Activated T-cell treated with anti-CD3 and anti-CD28 coated beads, Interleukin-2, amount 50 U/mL, for 4 hours (primary cell): ENCODE data around the gene NHSL2. TPM values are rescaled to one million over a fixed set of nuclear protein-coding genes. Genes with fewer than 3 reads are reported as not detected.

Source experiments
- ATAC-seq, 2 donors: fragments of 200-7000 bp; cut with Tn5 transposase; one replicate each; pipeline ENCODE4 v1.10.0; 2021
- DNase-seq: peaks from one replicate; pipeline ENCODE4 v3.0.0-alpha.2; 2020
- H3K27me3 Mint-ChIP-seq: one replicate; pipeline ENCODE4 v1.8.0; 2021; ENCODE audit warnings: low read depth, mixed read lengths
- H3K36me3 Mint-ChIP-seq: one replicate; pipeline ENCODE4 v1.8.0; 2022; ENCODE audit warnings: mixed read lengths; ENCODE audit not compliant: insufficient read depth
- H3K4me1 Mint-ChIP-seq: one replicate; pipeline ENCODE4 v1.8.0; 2021; ENCODE audit warnings: low read depth, mixed read lengths
- H3K4me3 Mint-ChIP-seq: one replicate; pipeline ENCODE4 v1.8.0; 2021; ENCODE audit warnings: mild to moderate bottlenecking, moderate library complexity, mixed read lengths
- H3K9me3 Mint-ChIP-seq: one replicate; pipeline ENCODE4 v1.8.0; 2021; ENCODE audit warnings: mixed read lengths
- total RNA-seq, 3 donors: library from RNA; stranded (reverse); gene quantifications; one replicate each; pipeline ENCODE4 v1.2.1, GENCODE V29; 2021

NHSL2 gene
- total RNA-seq, 3 donors from 2014 or later: 0.30 to 0.65 (median 0.32) TPM

- DNase-seq (no peak), ATAC-seq (no peak)
- no peaks in the 10 kb centered on the region for H3K9me3 Mint-ChIP-seq
- H3K4me3 Mint-ChIP-seq: no peak overlapping the region
- peaks cover 10% of the 10 kb centered on the region for H3K27me3 Mint-ChIP-seq
- H3K4me1 Mint-ChIP-seq: peaks cover 44% of the 10 kb centered on the region
- no peaks in the 10 kb centered on the region for H3K36me3 Mint-ChIP-seq
Measured at GRCh38 chrX:72126048-72126415, 215.4 kb downstream of the NHSL2 start.

- Mint-ChIP-seq H3K4me1 (peaks cover 38% of the 10 kb centered on the region), H3K27me3 (peaks cover 10% of the 10 kb centered on the region), H3K9me3 (no peaks in the 10 kb centered on the region), H3K36me3 (no peaks in the 10 kb centered on the region), H3K4me3 (no peak overlapping the region)
- ATAC-seq (peak; percentile 86 to 89), DNase-seq (peak; percentile 88)
Measured at GRCh38 chrX:72126539-72127140, 216.0 kb downstream of the NHSL2 start.

- H3K4me1 Mint-ChIP-seq: peaks cover 36% of the 10 kb centered on the region
- ATAC-seq (no peak), DNase-seq (no peak)
- H3K27me3 Mint-ChIP-seq: peaks cover 13% of the 10 kb centered on the region
- H3K4me3 Mint-ChIP-seq: no peak overlapping the region
- no peaks in the 10 kb centered on the region for H3K36me3 Mint-ChIP-seq
- no peaks in the 10 kb centered on the region for H3K9me3 Mint-ChIP-seq
Measured at GRCh38 chrX:72127332-72127731, 216.7 kb downstream of the NHSL2 start.

- no peak for ATAC-seq
- no peak overlapping the region for H3K4me3 Mint-ChIP-seq
- DNase-seq: no peak
- H3K27me3 Mint-ChIP-seq: peaks cover 14% of the 10 kb centered on the region
- H3K4me1 Mint-ChIP-seq: peaks cover 27% of the 10 kb centered on the region
- no peaks in the 10 kb centered on the region for H3K9me3 Mint-ChIP-seq
- H3K36me3 Mint-ChIP-seq: no peaks in the 10 kb centered on the region
Measured at GRCh38 chrX:72128183-72128834, 217.7 kb downstream of the NHSL2 start.

GRCh38 chrX:72128881-72129280 is 218.2 kb downstream of the NHSL2 start:
- DNase-seq (no peak), ATAC-seq (no peak)
- peaks cover 15% of the 10 kb centered on the region for H3K27me3 Mint-ChIP-seq
- no peak overlapping the region for H3K4me3 Mint-ChIP-seq
- H3K36me3 Mint-ChIP-seq: no peaks in the 10 kb centered on the region
- no peaks in the 10 kb centered on the region for H3K9me3 Mint-ChIP-seq
- peaks cover 24% of the 10 kb centered on the region for H3K4me1 Mint-ChIP-seq

GRCh38 chrX:72129661-72130060 is 219.0 kb downstream of the NHSL2 start:
- ATAC-seq (no peak), DNase-seq (no peak)
- Mint-ChIP-seq H3K27me3 (peaks cover 15% of the 10 kb centered on the region), H3K9me3 (no peaks in the 10 kb centered on the region), H3K4me3 (no peak overlapping the region), H3K4me1 (peaks cover 20% of the 10 kb centered on the region), H3K36me3 (no peaks in the 10 kb centered on the region)

GRCh38 chrX:72130156-72130761 is 219.6 kb downstream of the NHSL2 start:
- peaks cover 14% of the 10 kb centered on the region for H3K4me1 Mint-ChIP-seq
- ATAC-seq (no peak), DNase-seq (no peak)
- peaks cover 15% of the 10 kb centered on the region for H3K27me3 Mint-ChIP-seq
- H3K36me3 Mint-ChIP-seq: no peaks in the 10 kb centered on the region
- H3K4me3 Mint-ChIP-seq: no peak overlapping the region
- no peaks in the 10 kb centered on the region for H3K9me3 Mint-ChIP-seq

GRCh38 chrX:72130762-72131250 is 220.2 kb downstream of the NHSL2 start:
- Mint-ChIP-seq H3K36me3 (no peaks in the 10 kb centered on the region), H3K9me3 (no peaks in the 10 kb centered on the region), H3K4me1 (peaks cover 11% of the 10 kb centered on the region), H3K27me3 (peaks cover 15% of the 10 kb centered on the region), H3K4me3 (peak overlapping the region; percentile 72)
- DNase-seq (no peak), ATAC-seq (no peak)

- no peaks in the 10 kb centered on the region for H3K9me3 Mint-ChIP-seq
- peak; percentile 83 to 87 for ATAC-seq
- DNase-seq: peak; percentile 58
- H3K4me1 Mint-ChIP-seq: peaks cover 7% of the 10 kb centered on the region
- H3K4me3 Mint-ChIP-seq: peak within 1 kb of the TSS; percentile 72
- no peaks in the 10 kb centered on the region for H3K36me3 Mint-ChIP-seq
- H3K27me3 Mint-ChIP-seq: peaks cover 15% of the 10 kb centered on the region
Measured at GRCh38 chrX:72131317-72132294, 221.0 kb downstream of the NHSL2 start, which contains the start of gene RTL5. Gene RTL5 (minus strand): TSS chrX:72131915.

- peaks cover 15% of the 10 kb centered on the region for H3K27me3 Mint-ChIP-seq
- DNase-seq: no peak
Measured at GRCh38 chrX:72132456-72132855, 221.8 kb downstream of the NHSL2 start.

GRCh38 chrX:72133851-72134546 is 223.4 kb downstream of the NHSL2 start:
- Mint-ChIP-seq H3K27me3 (peaks cover 15% of the 10 kb centered on the region), H3K4me3 (no peak overlapping the region), H3K9me3 (no peaks in the 10 kb centered on the region), H3K36me3 (no peaks in the 10 kb centered on the region), H3K4me1 (peaks cover 5% of the 10 kb centered on the region)
- DNase-seq (no peak), ATAC-seq (no peak)

More at GRCh38 chrX:72132456-72132855, 221.8 kb downstream of the NHSL2 start:
- H3K9me3 Mint-ChIP-seq: no peaks in the 10 kb centered on the region
- no peak overlapping the region for H3K4me3 Mint-ChIP-seq
- ATAC-seq: no peak
- H3K36me3 Mint-ChIP-seq: no peaks in the 10 kb centered on the region
- peaks cover 5% of the 10 kb centered on the region for H3K4me1 Mint-ChIP-seq

- Mint-ChIP-seq H3K9me3 (no peaks in the 10 kb centered on the region), H3K4me3 (no peak overlapping the region), H3K4me1 (peaks cover 20% of the 10 kb centered on the region), H3K27me3 (peaks cover 4% of the 10 kb centered on the region), H3K36me3 (peaks cover 1% of the 10 kb centered on the region)
- DNase-seq (no peak), ATAC-seq (no peak)
Measured at GRCh38 chrX:72137846-72138495, 227.3 kb downstream of the NHSL2 start.

- DNase-seq: no peak
- Mint-ChIP-seq H3K36me3 (peaks cover 1% of the 10 kb centered on the region), H3K4me3 (no peak overlapping the region), H3K4me1 (peaks cover 34% of the 10 kb centered on the region), H3K9me3 (no peaks in the 10 kb centered on the region), H3K27me3 (peaks cover 2% of the 10 kb centered on the region)
- no peak for ATAC-seq
Measured at GRCh38 chrX:72139538-72139937, 228.9 kb downstream of the NHSL2 start.
